ENCODE results near the gene BBS10. TPM values are rescaled to one million over a fixed set of nuclear protein-coding genes. Genes with fewer than 3 reads are reported as not detected.

BBS10 gene
- total and polyA plus RNA-seq, 2 of the 13 experiments (the other 11 are each of a cell fraction or from before 2014, with no cell fraction given) = 4.9 to 7.4 TPM

DNA sequence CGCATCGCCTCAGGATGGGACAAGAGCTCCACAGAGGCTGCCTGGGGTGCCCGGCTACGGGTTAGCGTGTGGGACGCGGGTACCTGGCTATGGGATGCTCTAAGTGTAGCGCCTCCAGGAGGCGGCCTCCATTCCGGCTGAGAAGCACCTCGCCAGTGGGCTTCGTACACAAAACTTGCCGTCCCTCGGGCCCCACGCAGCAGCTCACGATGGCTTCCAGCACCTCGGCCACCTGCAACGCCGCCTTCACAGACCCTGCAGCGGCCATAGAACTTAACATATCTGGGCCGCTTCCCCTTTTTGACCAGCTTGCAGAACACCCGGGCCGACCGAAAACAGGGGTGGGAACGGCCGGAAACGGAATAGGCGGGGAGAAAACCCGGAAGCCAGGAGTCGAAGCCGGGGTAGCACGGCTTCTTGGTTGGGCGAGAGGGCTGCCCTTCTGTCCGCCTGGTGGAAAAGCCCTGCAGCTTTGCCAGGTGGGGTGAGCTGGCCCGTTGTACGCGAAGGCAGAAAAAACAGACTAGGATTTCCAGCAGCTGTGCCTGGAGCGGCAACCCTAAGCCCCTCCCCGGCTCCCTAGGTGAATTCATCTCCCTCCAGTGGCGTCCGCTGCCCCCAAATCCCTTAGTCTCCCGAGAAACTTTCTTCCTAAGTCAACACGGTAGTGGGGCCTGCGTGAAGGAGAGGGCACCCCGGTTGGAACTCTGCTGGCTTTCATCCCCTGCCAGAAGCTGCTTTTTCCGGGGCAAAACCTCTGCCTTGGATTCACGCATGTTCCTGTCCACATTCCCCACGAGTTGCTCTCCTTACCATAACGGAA, at the start of gene BBS10 (continued):
- TF ChIP-seq, protein P1, sequence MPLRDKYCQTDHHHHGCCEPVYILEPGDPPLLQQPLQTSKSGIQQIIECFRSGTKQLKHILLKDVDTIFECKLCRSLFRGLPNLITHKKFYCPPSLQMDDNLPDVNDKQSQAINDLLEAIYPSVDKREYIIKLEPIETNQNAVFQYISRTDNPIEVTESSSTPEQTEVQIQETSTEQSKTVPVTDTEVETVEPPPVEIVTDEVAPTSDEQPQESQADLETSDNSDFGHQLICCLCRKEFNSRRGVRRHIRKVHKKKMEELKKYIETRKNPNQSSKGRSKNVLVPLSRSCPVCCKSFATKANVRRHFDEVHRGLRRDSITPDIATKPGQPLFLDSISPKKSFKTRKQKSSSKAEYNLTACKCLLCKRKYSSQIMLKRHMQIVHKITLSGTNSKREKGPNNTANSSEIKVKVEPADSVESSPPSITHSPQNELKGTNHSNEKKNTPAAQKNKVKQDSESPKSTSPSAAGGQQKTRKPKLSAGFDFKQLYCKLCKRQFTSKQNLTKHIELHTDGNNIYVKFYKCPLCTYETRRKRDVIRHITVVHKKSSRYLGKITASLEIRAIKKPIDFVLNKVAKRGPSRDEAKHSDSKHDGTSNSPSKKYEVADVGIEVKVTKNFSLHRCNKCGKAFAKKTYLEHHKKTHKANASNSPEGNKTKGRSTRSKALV (CRISPR knock-in tag; IDR thresholded peaks at IDR 0.05) = no peak
- TF ChIP-seq FOXJ3 (CRISPR knock-in tag; IDR thresholded peaks at IDR 0.05; ENCODE audit: borderline replicate concordance) (peak; percentile 76; the same call in 1 of the 2 replicates), DNMT3B (CRISPR knock-in tag; conservative IDR thresholded peaks at IDR 0.05) (no peak; the same call in 1 of the 2 replicates), ZMYM3 (CRISPR knock-in tag; IDR thresholded peaks at IDR 0.05) (0 out of 2 replicates have a peak, but pooled peaks have one; percentile 15), MAX (IDR thresholded peaks at IDR 0.05) (peak; percentile 89), SAP130 (CRISPR knock-in tag; IDR thresholded peaks at IDR 0.05; ENCODE audit: low read depth) (peak; percentile 78), CTCF (CRISPR knock-in tag; IDR thresholded peaks at IDR 0.05) (peak; percentile 74), TCF7 (IDR thresholded peaks at IDR 0.05; ENCODE audit: low read depth) (no peak), ZSCAN9 (CRISPR knock-in tag; IDR thresholded peaks at IDR 0.05; ENCODE audit: borderline replicate concordance) (0 out of 2 replicates have a peak, but pooled peaks have one; percentile 43), ATF5 (CRISPR knock-in tag; IDR thresholded peaks at IDR 0.05; ENCODE audit: low read depth) (no peak; the same call in 1 of the 2 replicates), ZNF143 (CRISPR knock-in tag; IDR thresholded peaks at IDR 0.05) (peak; percentile 53; the same call in 1 of the 2 replicates), ZBED4 (CRISPR knock-in tag; IDR thresholded peaks at IDR 0.05; ENCODE audit: borderline replicate concordance) (no peak), SP140L (CRISPR knock-in tag; IDR thresholded peaks at IDR 0.05; ENCODE audit: borderline replicate concordance) (no peak), ZBTB1 (CRISPR knock-in tag; IDR thresholded peaks at IDR 0.05; ENCODE audit: borderline replicate concordance) (no peak), ZNF720 (CRISPR knock-in tag; IDR thresholded peaks at IDR 0.05) (no peak), ZNF326 (CRISPR knock-in tag; IDR thresholded peaks at IDR 0.05; ENCODE audit: borderline replicate concordance) (no peak), TARDBP (CRISPR knock-in tag; IDR thresholded peaks at IDR 0.05) (no peak; the same call in 1 of the 2 replicates), ZNF180 (CRISPR knock-in tag; IDR thresholded peaks at IDR 0.05; ENCODE audit: borderline replicate concordance, low read depth) (no peak), SALL1 (CRISPR knock-in tag; IDR thresholded peaks at IDR 0.05) (peak; percentile 71), KLF11 (CRISPR knock-in tag; IDR thresholded peaks at IDR 0.05) (no peak; the same call in 1 of the 2 replicates), RXRB (CRISPR knock-in tag; IDR thresholded peaks at IDR 0.05; ENCODE audit: borderline replicate concordance) (no peak; the same call in 1 of the 2 replicates), MTA1 (CRISPR knock-in tag; IDR thresholded peaks at IDR 0.05; ENCODE audit: borderline replicate concordance) (no peak)

Data from HepG2 (cell line).